ENCODE results near the gene PYDC1. TPM values are rescaled to one million over a fixed set of nuclear protein-coding genes. Genes with fewer than 3 reads are reported as not detected.

The PYDC1 gene
- total RNA-seq, 3 donors from 2014 or later: not detected

DNA sequence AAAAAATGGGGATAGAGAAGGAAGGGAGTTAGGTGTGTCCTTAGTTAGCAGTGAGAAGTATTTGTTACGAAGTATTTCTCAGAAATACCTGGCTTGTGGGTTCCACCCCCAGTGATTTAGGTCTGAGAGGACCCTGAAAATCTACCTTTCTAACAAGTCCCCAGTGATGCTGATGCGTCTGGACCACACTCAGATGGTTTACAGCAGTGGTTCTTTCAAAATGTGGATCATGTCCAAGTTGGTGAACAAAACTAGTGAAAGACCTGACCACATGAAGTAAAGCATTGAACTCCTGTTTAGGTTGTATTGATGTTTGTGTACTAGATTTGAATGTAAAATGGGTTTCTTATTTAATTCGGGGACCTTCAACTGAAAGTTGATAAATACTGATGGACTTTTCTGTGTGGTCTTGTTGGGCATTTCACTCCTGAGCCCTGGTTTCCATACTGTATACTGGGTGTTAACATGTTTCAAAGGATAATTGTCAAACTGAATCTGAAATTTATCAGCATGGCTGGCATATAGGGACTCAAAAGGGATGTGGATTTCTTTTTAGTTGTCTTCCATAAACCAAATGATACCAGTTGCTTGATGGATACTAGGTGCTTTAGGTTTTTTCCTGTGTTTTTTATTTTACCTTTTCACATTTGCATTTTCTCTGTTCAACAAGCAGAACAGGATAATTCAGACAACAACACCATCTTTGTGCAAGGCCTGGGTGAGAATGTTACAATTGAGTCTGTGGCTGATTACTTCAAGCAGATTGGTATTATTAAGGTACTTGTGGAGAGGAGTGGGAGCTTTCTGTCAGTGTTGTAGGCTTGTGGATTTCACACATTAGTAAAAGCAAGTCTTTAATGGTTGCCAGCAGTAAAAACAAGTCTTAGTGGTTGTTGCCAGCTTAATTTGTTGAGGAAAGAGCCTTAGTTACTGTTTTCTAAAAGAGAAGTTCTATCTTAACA lies 28.2 kb downstream of the PYDC1 start:
- intact Hi-C loops (cut with DNase I; ENCODE audit: low total_unique reads): no loop called here
- Histone ChIP-seq H3K27me3 (no peaks in the 10 kb centered on the region), H3K36me3 (peaks cover 28% of the 10 kb centered on the region), H3K27ac (no peak overlapping the region), H3K4me3 (no peak overlapping the region), H3K4me1 (no peaks in the 10 kb centered on the region), H3K9me3 (no peaks in the 10 kb centered on the region)
- no peak for TF ChIP-seq POLR2AphosphoS5 (IDR thresholded peaks at IDR 0.05)
- TF ChIP-seq, protein P1, sequence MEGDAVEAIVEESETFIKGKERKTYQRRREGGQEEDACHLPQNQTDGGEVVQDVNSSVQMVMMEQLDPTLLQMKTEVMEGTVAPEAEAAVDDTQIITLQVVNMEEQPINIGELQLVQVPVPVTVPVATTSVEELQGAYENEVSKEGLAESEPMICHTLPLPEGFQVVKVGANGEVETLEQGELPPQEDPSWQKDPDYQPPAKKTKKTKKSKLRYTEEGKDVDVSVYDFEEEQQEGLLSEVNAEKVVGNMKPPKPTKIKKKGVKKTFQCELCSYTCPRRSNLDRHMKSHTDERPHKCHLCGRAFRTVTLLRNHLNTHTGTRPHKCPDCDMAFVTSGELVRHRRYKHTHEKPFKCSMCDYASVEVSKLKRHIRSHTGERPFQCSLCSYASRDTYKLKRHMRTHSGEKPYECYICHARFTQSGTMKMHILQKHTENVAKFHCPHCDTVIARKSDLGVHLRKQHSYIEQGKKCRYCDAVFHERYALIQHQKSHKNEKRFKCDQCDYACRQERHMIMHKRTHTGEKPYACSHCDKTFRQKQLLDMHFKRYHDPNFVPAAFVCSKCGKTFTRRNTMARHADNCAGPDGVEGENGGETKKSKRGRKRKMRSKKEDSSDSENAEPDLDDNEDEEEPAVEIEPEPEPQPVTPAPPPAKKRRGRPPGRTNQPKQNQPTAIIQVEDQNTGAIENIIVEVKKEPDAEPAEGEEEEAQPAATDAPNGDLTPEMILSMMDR (IDR thresholded peaks at IDR 0.05): no peak
- TF ChIP-seq POLR2A (IDR thresholded peaks at IDR 0.05): no peak
- DNase-seq (ENCODE audit: low spot score in 2 of 2): no peak

DNA sequence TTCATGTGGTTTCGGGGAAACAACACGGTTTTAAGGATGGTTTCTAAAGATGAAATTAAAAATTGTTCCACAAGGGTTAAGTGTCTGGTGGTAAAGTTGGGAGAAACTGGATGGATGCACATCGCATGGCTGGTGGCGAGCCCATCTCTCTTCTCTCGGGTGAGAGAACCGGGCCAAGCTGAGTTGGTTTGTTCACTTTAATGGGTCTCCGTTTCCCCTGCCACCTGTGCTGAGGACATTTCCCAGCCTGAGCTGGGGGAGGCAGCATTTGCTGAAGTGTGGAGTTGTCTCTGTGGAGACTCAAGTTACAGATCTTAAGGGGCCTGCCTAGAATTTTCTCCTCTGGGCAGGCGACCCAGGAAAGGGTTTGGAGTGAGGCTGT lies 29.1 kb downstream of the PYDC1 start:
- no peaks in the 10 kb centered on the region for H3K9me3 ChIP-seq
- DNase-seq (ENCODE audit: low spot score in 2 of 2): no peak
- no peaks in the 10 kb centered on the region for H3K27me3 ChIP-seq
- no peak overlapping the region for H3K4me3 ChIP-seq
- no peak overlapping the region for H3K27ac ChIP-seq
- intact Hi-C loops (cut with DNase I; ENCODE audit: low total_unique reads): no loop called here
- TF ChIP-seq, protein P1 (IDR thresholded peaks at IDR 0.05): no peak
- TF ChIP-seq POLR2A (IDR thresholded peaks at IDR 0.05): no peak
- no peak for TF ChIP-seq POLR2AphosphoS5 (IDR thresholded peaks at IDR 0.05)
- peaks cover 0 to 3% of the 10 kb centered on the region in 2 donors for H3K4me1 ChIP-seq
- H3K36me3 ChIP-seq: peaks cover 28% of the 10 kb centered on the region

DNA sequence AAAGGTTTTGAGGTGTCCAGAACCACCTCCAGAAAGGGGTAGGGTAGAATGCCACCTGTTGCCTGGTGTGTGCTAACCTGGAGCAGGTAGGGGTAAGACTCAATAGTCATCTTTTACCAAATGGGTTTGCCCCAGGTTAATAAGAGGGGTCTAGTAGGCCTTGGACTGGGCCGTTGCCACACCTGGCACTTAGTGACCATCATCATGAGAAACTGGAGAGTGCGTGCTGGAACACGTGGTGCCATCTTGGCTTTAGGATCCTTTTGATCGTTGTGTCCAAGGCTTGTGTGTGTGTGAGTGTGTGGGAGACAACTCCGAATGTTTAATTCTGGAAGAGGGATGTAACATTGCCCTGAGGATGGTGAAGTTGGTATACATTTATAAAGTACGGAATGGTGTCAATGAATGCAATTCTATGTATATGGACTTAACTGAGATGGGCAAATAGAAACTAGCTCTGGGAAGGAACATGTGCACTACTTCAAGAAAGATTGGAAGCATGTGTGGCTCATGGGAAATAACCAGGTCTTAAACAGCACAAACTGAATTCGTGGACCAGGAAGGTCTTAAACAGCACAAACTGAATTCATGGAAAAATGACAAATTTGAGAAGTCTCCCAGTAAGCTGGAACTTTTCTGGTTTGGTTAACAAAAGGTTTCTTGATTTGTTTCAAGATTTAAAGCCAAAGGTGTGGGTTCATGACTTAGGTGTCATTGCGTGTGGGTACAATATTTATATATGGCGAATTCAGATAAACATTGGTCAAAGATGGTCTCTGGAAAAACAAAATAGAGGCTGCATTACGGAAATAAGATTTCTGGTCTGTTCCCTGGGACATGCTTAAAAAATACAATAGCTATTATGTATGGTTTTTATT lies 29.8 kb downstream of the PYDC1 start:
- no peak for DNase-seq (ENCODE audit: low spot score in 2 of 2)
- no peak overlapping the region for H3K4me3 ChIP-seq
- TF ChIP-seq POLR2A (IDR thresholded peaks at IDR 0.05) (no peak), POLR2AphosphoS5 (IDR thresholded peaks at IDR 0.05) (no peak)
- TF ChIP-seq, protein P1 (IDR thresholded peaks at IDR 0.05): no peak
- H3K4me1 ChIP-seq: peaks cover 0 to 8% of the 10 kb centered on the region in 2 donors
- no peaks in the 10 kb centered on the region for H3K27me3 ChIP-seq
- intact Hi-C loops (cut with DNase I; ENCODE audit: low total_unique reads): no loop called here
- H3K9me3 ChIP-seq: no peaks in the 10 kb centered on the region
- no peak overlapping the region for H3K27ac ChIP-seq
- H3K36me3 ChIP-seq: peaks cover 28% of the 10 kb centered on the region

DNA sequence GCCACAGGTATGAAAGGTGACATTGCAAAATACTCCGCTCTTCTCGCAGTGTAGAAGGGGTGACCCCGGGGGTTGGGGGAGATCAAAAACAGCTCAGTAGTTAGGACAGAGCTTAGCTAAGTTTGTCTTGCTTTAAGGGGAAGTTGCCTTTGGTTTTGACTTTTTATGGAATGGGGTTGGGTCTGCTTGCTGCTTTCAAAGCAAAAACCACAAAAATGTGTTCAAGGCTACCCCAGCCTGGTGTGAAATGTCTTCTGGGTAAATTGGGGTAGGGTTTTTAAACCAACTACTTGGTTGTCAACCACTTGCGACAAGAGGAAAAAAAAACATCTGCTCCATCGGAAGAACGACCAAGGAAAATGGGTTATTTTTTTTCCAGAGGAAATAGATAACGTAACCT lies 30.8 kb downstream of the PYDC1 start:
- Histone ChIP-seq H3K27ac (no peak overlapping the region), H3K36me3 (peaks cover 28% of the 10 kb centered on the region), H3K4me1 (peaks cover 0 to 16% of the 10 kb centered on the region in 2 donors), H3K9me3 (no peaks in the 10 kb centered on the region), H3K27me3 (no peaks in the 10 kb centered on the region), H3K4me3 (no peak overlapping the region)
- intact Hi-C loops (cut with DNase I; ENCODE audit: low total_unique reads): no loop called here
- DNase-seq (ENCODE audit: low spot score in 2 of 2): no peak
- TF ChIP-seq POLR2AphosphoS5 (IDR thresholded peaks at IDR 0.05): no peak

DNA sequence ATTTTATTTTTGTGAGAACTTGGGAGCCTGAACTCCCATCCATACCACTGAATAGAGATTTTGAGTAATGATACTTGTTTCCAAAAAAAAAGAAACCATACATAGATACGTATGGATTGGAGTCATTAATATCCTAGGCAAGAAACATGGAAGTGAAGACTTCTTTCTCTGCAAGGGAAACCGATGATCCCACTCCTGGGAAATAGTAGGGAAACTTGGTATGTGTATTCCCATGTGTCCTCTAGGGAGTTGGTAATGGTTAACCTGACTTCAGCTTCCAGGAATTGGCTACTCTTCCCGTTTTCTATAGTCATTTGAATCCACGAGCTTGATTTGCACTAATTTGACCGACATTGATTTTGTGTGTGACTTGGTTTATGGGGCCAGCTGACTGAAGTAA lies 31.6 kb downstream of the PYDC1 start:
- Histone ChIP-seq H3K4me3 (no peak overlapping the region), H3K27ac (no peak overlapping the region), H3K4me1 (peaks cover 0 to 16% of the 10 kb centered on the region in 2 donors), H3K27me3 (no peaks in the 10 kb centered on the region), H3K36me3 (peaks cover 25% of the 10 kb centered on the region), H3K9me3 (no peaks in the 10 kb centered on the region)
- no peak for DNase-seq (ENCODE audit: low spot score in 2 of 2)
- TF ChIP-seq POLR2A (IDR thresholded peaks at IDR 0.05) (no peak), POLR2AphosphoS5 (IDR thresholded peaks at IDR 0.05) (no peak)
- TF ChIP-seq, protein P1 (IDR thresholded peaks at IDR 0.05): no peak
- intact Hi-C loops (cut with DNase I; ENCODE audit: low total_unique reads): no loop called here

Data from breast epithelium (tissue), 4 donors.